Left lung (tissue), 10 donors: ENCODE measurements around the gene GLTPD2. TPM values are rescaled to one million over a fixed set of nuclear protein-coding genes. Genes with fewer than 3 reads are reported as not detected.

ENCODE experiments used
- ATAC-seq: fragments of 200-7000 bp; cut with Tn5 transposase; one replicate; pipeline ENCODE4 v1.9.1; 2020; ENCODE audit warnings: moderate library complexity
- DNase-seq, 4 donors: peaks; one replicate each; pipeline ENCODE4 v3.0.0-alpha.2; 2013 to 2020
- H3K27ac ChIP-seq, 2 donors: fragments of 200-600 bp; sonication (generic) in 1 of 2; one replicate each; pipeline versions ENCODE4 v1.5.0 to v1.8.0; 2020 to 2021
- H3K27me3 ChIP-seq, 2 donors: fragments of 200-600 bp; sonication (generic) in 1 of 2; one replicate each; pipeline versions ENCODE4 v1.5.0 to v1.8.0; 2020 to 2021
- H3K36me3 ChIP-seq, 2 donors: fragments of 200-600 bp; sonication (generic) in 1 of 2; one replicate each; pipeline versions ENCODE4 v1.5.0 to v1.8.0; 2020 to 2021
- H3K4me1 ChIP-seq, 2 donors: fragments of 200-600 bp; one replicate each; pipeline ENCODE4 v1.8.0; 2021
- H3K4me3 ChIP-seq, 2 donors: fragments of 200-600 bp; sonication (generic) in 1 of 2; one replicate each; pipeline versions ENCODE4 v1.5.0 to v1.8.0; 2020 to 2021; ENCODE audit warnings: mild to moderate bottlenecking in 1 of 2
- H3K9me3 ChIP-seq, 2 donors: fragments of 200-600 bp; sonication (generic) in 1 of 2; one replicate each; pipeline versions ENCODE4 v1.5.0 to v1.8.0; 2020 to 2021
- intact Hi-C, 2 donors: fragments of 100-400 bp; cut with DNase I; formaldehyde crosslinking; loops; one replicate each; pipeline versions ENCODE4 v1.11.2 to v1.14.2; 2022
- polyA plus RNA-seq, 6 donors: library from polyadenylated mRNA; unstranded; fragments of 120-200 nt; gene quantifications; one replicate each; pipeline ENCODE4 v1.2.1, GENCODE V29; 2013; ENCODE audit not compliant: insufficient read length in 6 of 6
- total RNA-seq, 2 donors: library from RNA; stranded (reverse); fragmentation: NEBNext Ultra II Directional; extraction: Animal tissue kit (Norgen Biotek cat#: 25700); gene quantifications; one replicate each; pipeline ENCODE4 v1.2.1, GENCODE V29; 2021
- TF ChIP-seq, protein P1 (sequence below), 2 donors: fragments of 200-600 bp; sonication (generic) in 1 of 2; IDR thresholded peaks; one replicate each; pipeline versions ENCODE4 v1.5.0 to v1.8.0; 2021; ENCODE audit warnings: antibody characterized with exemption in 2 of 2
- donor health status: DM: no; HTN: yes; CAD: no.
- donor health status: DM: no; HTN: no; CAD: no.

Gene GLTPD2
- total and polyA plus RNA-seq, 8 donors = 0.59 to 1.5 (median 0.99) TPM; not detected in 2

DNA sequence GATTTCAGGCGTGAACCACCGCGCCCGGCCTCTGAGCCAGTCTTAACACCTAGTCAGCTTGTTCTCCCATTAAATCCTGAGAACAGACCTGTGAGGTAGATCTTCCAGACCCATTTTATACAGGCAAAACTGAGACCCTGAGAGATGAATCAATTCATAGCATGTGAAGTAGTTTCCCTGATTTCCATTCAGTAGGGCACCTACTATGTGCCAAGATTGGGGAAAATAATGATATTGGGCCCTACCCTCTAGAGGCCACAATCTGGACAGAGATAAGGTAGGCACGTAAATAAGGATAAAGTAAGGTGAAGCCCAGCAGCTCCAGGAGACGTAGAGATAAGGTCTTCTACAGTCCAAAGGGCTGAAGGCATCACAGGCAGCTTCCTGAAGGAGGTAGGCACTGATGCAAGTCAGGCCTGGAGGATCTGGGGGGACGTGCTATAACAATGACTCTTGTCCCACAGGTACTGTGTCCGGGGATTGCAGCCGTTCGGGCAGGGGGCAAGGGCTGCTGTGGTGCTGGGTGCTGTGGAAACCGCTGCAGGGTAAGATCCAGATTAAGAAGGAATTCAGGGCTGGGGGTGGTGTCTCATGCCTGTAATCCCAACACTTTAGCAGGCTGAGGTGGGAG is 8.3 kb upstream of the GLTPD2 start:
- H3K36me3 ChIP-seq = no peaks in the 10 kb centered on the region
- TF ChIP-seq, protein P1, sequence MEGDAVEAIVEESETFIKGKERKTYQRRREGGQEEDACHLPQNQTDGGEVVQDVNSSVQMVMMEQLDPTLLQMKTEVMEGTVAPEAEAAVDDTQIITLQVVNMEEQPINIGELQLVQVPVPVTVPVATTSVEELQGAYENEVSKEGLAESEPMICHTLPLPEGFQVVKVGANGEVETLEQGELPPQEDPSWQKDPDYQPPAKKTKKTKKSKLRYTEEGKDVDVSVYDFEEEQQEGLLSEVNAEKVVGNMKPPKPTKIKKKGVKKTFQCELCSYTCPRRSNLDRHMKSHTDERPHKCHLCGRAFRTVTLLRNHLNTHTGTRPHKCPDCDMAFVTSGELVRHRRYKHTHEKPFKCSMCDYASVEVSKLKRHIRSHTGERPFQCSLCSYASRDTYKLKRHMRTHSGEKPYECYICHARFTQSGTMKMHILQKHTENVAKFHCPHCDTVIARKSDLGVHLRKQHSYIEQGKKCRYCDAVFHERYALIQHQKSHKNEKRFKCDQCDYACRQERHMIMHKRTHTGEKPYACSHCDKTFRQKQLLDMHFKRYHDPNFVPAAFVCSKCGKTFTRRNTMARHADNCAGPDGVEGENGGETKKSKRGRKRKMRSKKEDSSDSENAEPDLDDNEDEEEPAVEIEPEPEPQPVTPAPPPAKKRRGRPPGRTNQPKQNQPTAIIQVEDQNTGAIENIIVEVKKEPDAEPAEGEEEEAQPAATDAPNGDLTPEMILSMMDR (IDR thresholded peaks at IDR 0.05) = no peak
- peaks cover 30 to 77% of the 10 kb centered on the region in 2 donors for H3K27me3 ChIP-seq
- no peaks in the 10 kb centered on the region for H3K9me3 ChIP-seq
- H3K4me3 ChIP-seq = no peak overlapping the region
- H3K4me1 ChIP-seq = peaks cover 2 to 5% of the 10 kb centered on the region in 2 donors
- no peak overlapping the region for H3K27ac ChIP-seq
- intact Hi-C loops = no loop called here
- ATAC-seq (no peak), DNase-seq (peak in 1 of 4 donors; percentile 46)

DNA sequence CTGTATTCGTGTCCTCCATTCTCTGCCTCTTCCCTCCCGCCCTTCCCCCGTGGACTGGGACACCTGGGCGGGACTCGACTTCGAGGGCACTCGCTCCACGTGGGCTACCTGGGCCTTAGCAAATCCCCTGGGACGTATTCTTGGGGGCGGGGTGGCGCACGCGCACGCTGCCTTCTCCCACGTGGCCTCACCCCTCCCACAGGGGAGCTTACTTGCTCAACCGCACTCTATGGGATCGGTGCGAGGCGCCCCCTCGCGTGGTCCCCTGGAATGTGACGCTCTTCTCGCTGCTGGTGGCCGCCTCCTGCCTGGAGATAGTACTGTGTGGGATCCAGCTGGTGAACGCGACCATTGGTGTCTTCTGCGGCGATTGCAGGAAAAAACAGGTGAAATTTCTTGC is 6.1 kb upstream of the GLTPD2 start:
- TF ChIP-seq, protein P1 (IDR thresholded peaks at IDR 0.05) = no peak
- intact Hi-C loops = no loop called here
- ATAC-seq (peak; percentile 48), DNase-seq (peak in 2 of 4 donors; percentile 38 to 85)
- Histone ChIP-seq H3K27ac (no peak overlapping the region), H3K4me1 (peaks cover 16 to 22% of the 10 kb centered on the region in 2 donors), H3K4me3 (no peak overlapping the region), H3K9me3 (no peaks in the 10 kb centered on the region), H3K36me3 (no peaks in the 10 kb centered on the region), H3K27me3 (peaks cover 40 to 86% of the 10 kb centered on the region in 2 donors)

DNA sequence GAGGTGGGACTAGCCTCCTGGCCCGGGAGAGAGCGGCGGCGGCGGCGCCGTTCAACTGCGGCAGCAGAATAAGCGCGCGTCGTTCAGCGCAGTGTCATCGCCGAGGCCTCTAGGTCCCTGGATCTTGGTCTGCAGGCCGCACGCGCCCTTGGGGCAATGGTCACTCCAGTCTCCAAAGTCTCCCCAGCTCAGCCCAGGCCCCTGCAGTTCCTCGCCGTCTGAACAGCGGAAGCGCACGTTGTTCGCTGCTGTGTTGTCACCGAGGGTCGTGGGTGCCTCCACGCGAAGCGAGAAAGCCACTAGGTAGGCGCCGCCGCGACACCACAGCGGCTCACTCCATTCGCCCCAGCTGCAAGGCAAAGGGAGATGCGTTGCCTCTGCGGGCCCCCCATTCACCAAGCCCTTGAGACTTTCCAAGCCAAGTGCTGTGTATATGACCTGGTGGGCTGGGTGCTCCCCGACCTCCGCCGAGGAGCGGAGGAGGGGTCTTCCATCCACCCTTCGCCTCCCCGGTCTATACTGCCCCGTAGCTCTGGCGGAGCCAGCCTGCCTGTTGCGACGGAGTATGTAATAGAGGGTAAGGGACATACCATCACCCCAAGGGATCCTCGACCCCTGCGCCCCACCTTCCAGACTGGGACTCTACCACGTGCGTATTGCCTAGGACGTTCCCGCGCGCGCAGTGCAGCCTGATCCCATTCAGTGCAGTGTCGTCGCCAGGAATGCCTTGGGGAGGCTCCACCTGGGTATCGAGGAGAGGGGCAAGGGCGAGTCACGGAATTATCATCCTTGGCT is 3.3 kb upstream of the GLTPD2 start:
- DNase-seq (peak in 1 of 4 donors; percentile 81), ATAC-seq (no peak)
- no peak overlapping the region for H3K27ac ChIP-seq
- H3K9me3 ChIP-seq = no peaks in the 10 kb centered on the region
- intact Hi-C loops = no loop called here
- H3K27me3 ChIP-seq = peaks cover 40 to 89% of the 10 kb centered on the region in 2 donors
- H3K4me1 ChIP-seq = peaks cover 23 to 39% of the 10 kb centered on the region in 2 donors
- H3K4me3 ChIP-seq = peak overlapping the region in 1 of 2 donors; percentile 8
- TF ChIP-seq, protein P1 (IDR thresholded peaks at IDR 0.05) = no peak
- no peaks in the 10 kb centered on the region for H3K36me3 ChIP-seq

- Histone ChIP-seq H3K27ac (no peak within 1 kb of the TSS), H3K36me3 (no peaks in the 10 kb centered on the region), H3K9me3 (no peaks in the 10 kb centered on the region), H3K4me1 (peaks cover 23 to 42% of the 10 kb centered on the region in 2 donors), H3K4me3 (peak within 1 kb of the TSS in 1 of 2 donors; percentile 8), H3K27me3 (peaks cover 40 to 85% of the 10 kb centered on the region in 2 donors)
- TF ChIP-seq, protein P1 (IDR thresholded peaks at IDR 0.05) = no peak
- ATAC-seq (no peak), DNase-seq (peak in 1 of 4 donors; percentile 75)
- intact Hi-C loops = no loop called here
These were observed 2.7 kb upstream of the GLTPD2 start, which contains the start of gene VMO1 for GRCh38 chr17:4786106-4786511. Gene VMO1, minus strand, starts transcription at chr17:4786364. Its CDS starts 12 bp downstream, at chr17:4786352.

DNA sequence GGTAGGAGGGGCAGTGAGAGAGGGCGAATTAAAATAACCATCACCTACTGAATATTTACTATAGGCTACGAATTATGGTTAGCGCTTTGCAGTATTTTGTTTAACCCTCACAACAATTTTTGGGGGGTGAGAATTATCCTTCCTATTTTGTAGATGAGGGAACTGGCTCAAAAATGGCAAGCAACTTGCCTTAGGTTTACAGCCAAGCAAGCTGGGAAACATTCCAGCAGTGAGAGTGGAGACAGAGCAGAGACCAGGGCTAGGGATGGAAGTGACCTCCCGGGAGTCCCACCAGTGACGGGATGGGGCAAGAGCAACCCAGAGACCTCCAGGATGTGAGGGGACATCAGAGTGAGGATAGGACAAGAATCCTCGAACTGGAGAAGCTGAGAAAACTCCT is 2.2 kb upstream of the GLTPD2 start:
- Histone ChIP-seq H3K27ac (no peak overlapping the region), H3K4me1 (peaks cover 23 to 42% of the 10 kb centered on the region in 2 donors), H3K27me3 (peaks cover 40 to 81% of the 10 kb centered on the region in 2 donors), H3K36me3 (no peaks in the 10 kb centered on the region), H3K9me3 (no peaks in the 10 kb centered on the region), H3K4me3 (peak overlapping the region in 1 of 2 donors; percentile 8)
- ATAC-seq = no peak
- TF ChIP-seq, protein P1 (IDR thresholded peaks at IDR 0.05) = no peak
- DNase-seq = no peak
- intact Hi-C loops = no loop called here
